Stimulated activated CD4-positive, alpha-beta T cell treated with anti-CD3 and anti-CD28 coated beads, Interleukin-12 subunit alpha, Interleukin-12 subunit beta, amount 100 ng/mL, for 4 hours (primary cell): Measurements from ENCODE around the gene HGFAC.
"Not testable (repeated sequence)": the region's sequence is repeated elsewhere in the genome, so short reads cannot be mapped to it uniquely, and the experiment has no call there.

ENCODE experiments used
- DNase-seq: peaks from one replicate; pipeline ENCODE4 v3.0.0-alpha.2; 2020

HGFAC gene

GRCh38 chr4:3441501-3442459, at the start of gene HGFAC:
HGFAC (plus strand) TSS chr4:3441968; CDS start chr4:3442002, 34 bp downstream.
- no peak for DNase-seq

DNA sequence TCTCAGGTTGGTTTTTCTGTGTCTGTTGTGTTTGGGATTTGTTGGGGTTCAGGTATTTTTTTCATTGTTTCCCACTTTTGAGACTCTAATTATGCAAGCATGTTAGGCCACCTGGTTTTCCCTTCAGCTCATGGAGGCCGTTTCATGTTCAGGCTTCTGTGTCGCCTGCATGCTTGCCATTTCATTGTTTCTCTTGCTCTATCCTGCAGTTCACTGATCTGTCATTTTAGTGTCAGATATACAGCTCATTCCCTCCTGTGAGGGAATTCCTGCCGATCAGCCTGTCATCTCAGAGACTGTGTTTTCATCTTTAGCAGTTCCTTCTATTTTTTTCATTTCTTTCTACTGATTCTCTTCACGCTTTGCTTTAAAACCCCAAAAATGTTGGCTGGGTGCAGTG, 49.4 kb upstream of the HGFAC start:
- no peak for DNase-seq

DNA sequence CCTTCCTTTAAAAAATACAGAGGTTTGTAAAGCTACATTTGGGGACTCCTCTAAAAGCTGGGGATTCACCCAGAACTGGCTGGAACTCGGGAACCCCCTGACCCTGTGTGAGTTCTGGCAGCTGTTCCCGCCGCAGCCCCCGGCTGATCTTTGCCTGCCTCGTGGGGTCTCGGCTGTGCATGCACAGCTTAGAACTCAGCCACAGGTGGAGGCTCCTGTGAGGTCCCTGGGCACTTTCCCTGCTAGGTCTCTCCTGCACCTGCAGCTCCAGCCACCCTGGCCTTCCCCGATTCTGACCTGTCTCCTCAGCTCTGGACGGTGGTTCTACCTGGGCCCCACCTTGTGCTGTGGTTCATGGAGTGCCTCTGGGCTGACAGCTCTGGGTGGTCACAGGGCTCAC, 48.6 kb upstream of the HGFAC start:
- no peak for DNase-seq

DNA sequence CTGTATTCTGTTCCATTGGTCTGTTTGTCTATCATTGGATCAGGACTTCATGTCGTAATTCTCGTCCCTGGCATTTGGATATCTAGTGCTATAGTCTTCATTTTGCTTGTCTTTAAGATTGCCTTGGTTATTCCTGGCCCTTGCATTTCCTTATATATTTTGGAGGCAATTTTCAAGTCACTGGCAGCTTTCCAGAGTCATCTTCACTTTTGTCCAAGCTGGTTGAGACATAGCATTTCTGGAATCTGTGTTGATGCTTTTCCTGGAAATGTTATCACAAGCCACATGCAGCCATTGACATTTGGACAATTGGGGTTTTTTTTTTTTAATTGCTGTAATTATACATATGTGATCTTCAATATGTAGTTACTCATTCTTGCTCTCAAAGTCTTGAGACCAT, 45.2 kb upstream of the HGFAC start:
- DNase-seq: no peak

- no peak for DNase-seq
Measured at GRCh38 chr4:3397128-3397527, 44.6 kb upstream of the HGFAC start.

DNA sequence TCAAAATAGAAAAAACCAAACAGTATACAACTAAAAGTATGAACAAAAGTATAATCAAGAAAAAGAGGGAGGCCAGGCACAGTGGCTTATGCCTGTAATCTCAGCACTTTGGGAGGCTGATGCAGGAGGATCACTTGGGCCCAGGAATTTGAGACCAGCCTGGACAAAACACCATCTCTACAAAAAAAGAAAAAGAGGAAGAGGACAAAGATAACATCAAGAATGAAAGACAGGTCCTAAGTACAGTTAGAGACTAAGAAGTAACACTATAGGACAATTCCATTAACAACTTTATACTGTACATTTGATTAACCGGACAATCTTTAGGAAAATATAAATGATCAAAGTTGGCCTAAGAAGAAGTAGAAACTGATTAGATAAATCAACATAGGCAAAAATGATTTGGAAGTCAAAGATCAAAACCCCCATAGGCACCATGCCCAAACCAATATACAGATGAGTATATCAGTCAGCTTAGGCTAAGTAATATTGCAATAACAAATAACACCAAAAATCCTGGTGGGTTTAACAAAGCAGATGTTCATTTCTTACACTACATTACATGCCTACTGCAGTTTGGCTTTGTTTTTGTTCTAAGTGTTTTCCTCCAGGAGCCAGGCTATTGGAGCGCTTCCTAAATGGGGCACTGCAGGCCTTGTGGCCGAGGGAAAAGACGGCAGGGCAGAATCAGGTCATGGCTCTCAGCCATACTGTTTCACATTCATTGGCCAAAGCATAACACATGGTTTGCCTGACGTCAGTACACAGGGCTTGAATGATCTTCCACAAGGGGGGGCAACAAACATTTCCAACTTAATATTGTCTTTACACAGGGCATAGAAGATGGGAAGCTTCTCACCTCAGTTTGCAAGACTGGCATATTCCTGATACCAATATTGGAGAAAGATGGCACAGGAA, 42.2 kb upstream of the HGFAC start:
- no peak for DNase-seq

- DNase-seq: no peak
Measured at GRCh38 chr4:3401436-3402171, 40.2 kb upstream of the HGFAC start.

DNA sequence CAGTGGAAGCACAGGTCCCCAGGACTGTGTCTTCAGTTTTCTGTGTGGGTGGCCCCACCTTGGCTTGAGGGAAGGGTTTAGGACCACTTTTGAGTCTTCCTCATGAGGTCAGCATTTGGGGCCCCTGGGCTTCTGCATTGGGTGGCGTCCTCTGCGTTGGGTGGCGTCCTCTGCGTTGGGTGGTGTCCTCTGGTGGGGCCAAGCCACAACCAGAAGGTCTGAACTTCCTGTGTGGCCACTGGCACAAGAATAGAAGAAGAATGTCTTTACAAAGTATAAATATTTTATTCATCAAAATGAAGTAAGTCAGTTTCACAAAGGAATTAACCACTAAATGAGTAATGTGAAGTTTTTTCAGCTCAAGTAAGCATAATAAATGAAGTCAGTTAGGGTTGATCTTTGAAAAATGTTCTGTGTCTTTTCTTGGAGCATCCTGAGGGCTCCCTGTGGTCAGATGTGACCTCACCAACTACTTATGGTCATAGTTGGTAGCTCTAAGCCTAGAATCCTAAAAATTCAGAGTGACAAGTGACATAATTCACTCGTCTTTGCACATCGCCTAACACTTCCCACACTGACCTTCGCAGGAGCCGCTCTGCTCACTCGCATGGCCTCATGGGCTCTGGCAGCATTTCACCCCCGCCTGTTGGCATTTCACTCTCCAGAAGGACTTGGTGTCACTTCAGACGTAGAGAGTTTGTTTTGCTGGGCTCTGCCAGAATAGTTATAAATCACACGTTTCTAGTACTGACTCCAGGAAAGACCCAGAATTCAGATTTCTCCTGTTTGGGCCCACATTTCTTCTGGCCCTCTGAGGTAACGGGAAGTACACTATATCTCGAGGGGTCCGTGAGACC, 39.0 kb upstream of the HGFAC start:
- DNase-seq: no peak

GRCh38 chr4:3403348-3403906, 38.3 kb upstream of the HGFAC start:
- DNase-seq: no peak

- DNase-seq: no peak
Measured at GRCh38 chr4:3404546-3404945, 37.2 kb upstream of the HGFAC start.

GRCh38 chr4:3405176-3405575, 36.6 kb upstream of the HGFAC start:
- DNase-seq: no peak

- no peak for DNase-seq
Measured at GRCh38 chr4:3406021-3406420, 35.7 kb upstream of the HGFAC start.

- DNase-seq: no peak
Measured at GRCh38 chr4:3406431-3406830, 35.3 kb upstream of the HGFAC start.

- no peak for DNase-seq
Measured at GRCh38 chr4:3407171-3407771, 34.5 kb upstream of the HGFAC start.

GRCh38 chr4:3407930-3408792, 33.6 kb upstream of the HGFAC start:
- no peak for DNase-seq

DNA sequence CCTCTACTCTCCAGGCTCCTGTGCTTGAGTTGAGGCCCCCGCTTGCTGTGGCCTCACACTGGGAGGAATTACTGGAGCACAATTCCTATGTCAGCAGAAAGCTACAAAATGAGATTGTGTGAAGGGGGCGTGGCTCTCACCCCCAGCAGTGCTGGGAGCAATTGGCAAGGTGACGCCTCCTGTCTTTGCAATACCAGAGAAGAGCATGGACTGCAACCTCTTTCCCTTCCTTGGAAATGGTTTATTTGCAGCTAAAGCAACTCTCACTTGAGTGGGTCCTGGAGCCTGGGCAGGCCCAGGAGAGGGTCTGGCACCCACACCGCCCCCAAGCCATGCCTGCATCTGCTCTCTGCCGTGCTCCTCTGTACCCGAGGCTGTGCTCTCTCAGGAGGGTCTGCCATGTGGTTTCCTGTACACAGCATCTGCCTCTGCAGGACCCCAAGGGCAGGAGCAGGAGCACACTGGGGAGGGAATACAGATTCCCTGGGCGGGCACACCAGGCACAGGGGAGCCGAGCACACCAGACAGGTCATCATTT, 32.9 kb upstream of the HGFAC start:
- DNase-seq: no peak

DNA sequence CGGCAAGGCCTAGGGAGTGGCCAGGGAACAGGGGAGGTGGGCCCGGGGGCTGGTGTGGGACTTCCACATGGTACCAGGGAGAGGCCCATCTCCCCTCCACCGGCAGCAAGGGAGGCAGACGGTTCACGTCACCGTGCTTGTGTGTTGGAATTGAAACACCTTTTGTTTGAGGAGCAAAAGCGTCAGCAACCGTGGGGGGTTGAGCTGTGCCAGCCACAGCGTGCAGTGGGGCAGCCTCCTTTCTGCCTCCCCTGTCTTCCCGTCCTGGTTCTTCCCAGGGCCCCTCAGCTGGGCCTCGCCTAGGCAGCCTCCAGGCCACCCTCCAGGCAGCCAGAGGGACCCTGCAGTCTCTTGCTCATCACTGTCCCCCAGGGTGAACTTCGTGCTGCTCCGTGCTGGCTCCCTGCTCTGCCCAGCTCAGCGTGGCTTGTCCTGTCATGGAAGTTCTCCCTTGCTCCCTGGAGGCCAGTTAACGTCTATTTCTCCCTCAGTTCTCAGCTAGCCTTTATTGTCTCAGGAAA, 32.1 kb upstream of the HGFAC start:
- DNase-seq: no peak

DNA sequence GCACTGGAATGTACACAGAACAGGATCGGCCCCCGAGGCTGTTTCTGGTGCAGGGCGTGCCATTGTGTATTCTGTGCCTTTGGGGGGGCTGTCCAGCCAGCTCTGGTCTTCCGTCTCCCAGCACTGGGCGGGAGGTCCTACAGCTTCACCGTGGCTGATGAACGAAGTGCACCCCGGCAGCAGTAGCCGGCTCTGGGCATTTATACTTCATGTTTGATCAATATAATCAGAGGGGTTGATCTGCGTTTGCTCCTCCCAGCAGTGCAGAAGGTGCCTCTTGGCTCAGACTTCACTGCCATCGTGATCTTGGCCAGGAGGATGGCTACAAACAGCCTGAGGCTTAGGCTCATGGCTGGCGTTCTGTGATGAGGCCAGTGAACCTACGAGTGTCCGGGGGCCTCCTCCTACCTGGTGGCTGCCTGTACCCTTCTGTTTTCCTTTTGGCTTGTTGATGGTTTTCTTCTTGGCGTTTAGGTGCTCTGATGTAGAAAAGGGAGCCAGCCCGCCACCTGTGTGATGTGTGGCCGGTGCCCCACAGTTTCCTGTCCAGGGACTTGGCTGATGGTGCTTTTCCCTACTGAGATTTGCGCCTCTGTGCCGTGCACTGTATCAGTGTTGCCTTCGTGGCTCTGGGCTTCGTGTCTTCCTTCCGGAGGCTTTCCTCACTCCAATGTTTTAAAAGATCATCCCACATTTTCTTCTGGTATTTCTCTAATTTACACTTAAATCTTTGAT, 31.2 kb upstream of the HGFAC start:
- no peak for DNase-seq

DNA sequence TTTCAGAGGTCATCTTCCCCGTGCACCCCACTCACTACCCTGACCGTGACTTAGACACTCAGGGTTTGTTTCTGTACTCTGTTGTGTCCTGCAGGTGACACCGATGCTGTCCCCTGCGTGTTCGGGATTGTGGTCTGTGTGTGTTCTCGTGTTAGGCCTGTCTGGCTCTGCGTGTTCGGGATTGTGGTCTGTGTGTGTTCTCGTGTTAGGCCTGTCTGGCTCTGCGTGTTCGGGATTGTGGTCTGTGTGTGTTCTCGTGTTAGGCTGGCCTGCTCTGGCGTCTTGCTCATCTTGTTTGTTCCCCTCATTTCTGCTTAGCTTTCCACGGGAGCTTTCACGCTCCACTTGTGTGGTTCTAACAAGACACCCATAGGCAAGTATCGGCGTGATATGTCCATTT, 30.6 kb upstream of the HGFAC start:
- not testable (repeated sequence) for DNase-seq
